Kidney (tissue), 14 donors: Measurements from ENCODE around the gene PHETA2. TPM values are rescaled to one million over a fixed set of nuclear protein-coding genes. Genes with fewer than 3 reads are reported as not detected.

Experiments used
- DNase-seq, 5 donors: peaks; one replicate each; pipeline ENCODE4 v3.0.0-alpha.2; 2013 to 2020
- FAIRE-seq: peaks from 2 replicates; lab custom pipeline; 2012; peaks lifted over from hg19 to GRCh38; lab: Jason Lieb, UNC
- H3K27ac ChIP-seq, 2 donors: one replicate each; pipeline ENCODE4 v1.7.0; 2013; ENCODE audit warnings: low read depth in 2 of 2, low read length in 2 of 2, inconsistent platforms in 1 of 2
- H3K27me3 ChIP-seq: one replicate; pipeline ENCODE4 v1.7.1; 2013; ENCODE audit warnings: low read length, inconsistent platforms; ENCODE audit not compliant: control insufficient read depth, insufficient read depth
- H3K36me3 ChIP-seq, 3 donors: one replicate each; pipeline versions ENCODE4 v1.7.0 to v1.7.1; 2013; ENCODE audit warnings: low read length in 3 of 3, control low read depth in 1 of 3, inconsistent platforms in 1 of 3; ENCODE audit not compliant: insufficient read depth in 3 of 3, control insufficient read depth in 2 of 3
- H3K4me1 ChIP-seq, 3 donors: one replicate each; pipeline versions ENCODE4 v1.7.0 to v1.7.1; 2013; ENCODE audit warnings: low read length in 3 of 3, inconsistent platforms in 1 of 3, low read depth in 1 of 3; ENCODE audit not compliant: control insufficient read depth in 2 of 3, insufficient read depth in 2 of 3
- H3K4me3 ChIP-seq, 3 donors: one replicate each; pipeline versions ENCODE4 v1.7.0 to v1.8.1; 2013; ENCODE audit warnings: low read length in 3 of 3, control low read depth in 1 of 3, inconsistent platforms in 1 of 3
- H3K9ac ChIP-seq, 3 donors: one replicate each; pipeline versions ENCODE4 v1.7.0 to v1.7.1; 2013; ENCODE audit warnings: low read length in 3 of 3, control low read depth in 1 of 3, inconsistent platforms in 1 of 3
- H3K9me3 ChIP-seq, 3 donors: one replicate each; pipeline versions ENCODE4 v1.7.0 to v1.7.1; 2013; ENCODE audit warnings: low read length in 3 of 3, control low read depth in 1 of 3, inconsistent platforms in 1 of 3; ENCODE audit not compliant: control insufficient read depth in 2 of 3, insufficient read depth in 1 of 3
- CTCF ChIP-seq: IDR thresholded peaks from 3 replicates; pipeline ENCODE4 v1.5.1; 2012; ENCODE audit warnings: mild to moderate bottlenecking, moderate library complexity, borderline replicate concordance; ENCODE audit not compliant: insufficient read depth; ENCODE audit errors: extremely low read depth
- intact Hi-C: fragments of 100-400 bp; cut with DNase I; formaldehyde crosslinking; loops from one replicate; pipeline ENCODE4 v1.11.1; 2022
- polyA plus RNA-seq: library from polyadenylated mRNA; stranded (reverse); fragments of 350-450 nt; fragmentation: Illumina TruSeq; extraction: RNeasy Lipid Tissue Mini Kit (QIAGEN cat#74804); gene quantifications from one replicate; pipeline ENCODE4 v1.2.3, GENCODE V29; 2014; ENCODE audit warnings: low read depth, low replicate concordance; ENCODE audit not compliant: insufficient read depth
- total RNA-seq: library from RNA; stranded (reverse); fragmentation: NEBNext Ultra II Directional; extraction: Animal tissue kit (Norgen Biotek cat#: 25700); gene quantifications from one replicate; pipeline ENCODE4 v1.2.1, GENCODE V29; 2021
- donor health status: control.
- donor health status: control.
- donor health status: control.
- donor health status: control.
- donor health status: control.
- donor health status: DM: yes; HTN: yes; CAD: no.
- donor health status: Normal renal cell carcinoma (clear cell type).

PHETA2 gene
- total and polyA plus RNA-seq, 2 donors from 2014 or later: 6.3 to 10.4 TPM

DNA sequence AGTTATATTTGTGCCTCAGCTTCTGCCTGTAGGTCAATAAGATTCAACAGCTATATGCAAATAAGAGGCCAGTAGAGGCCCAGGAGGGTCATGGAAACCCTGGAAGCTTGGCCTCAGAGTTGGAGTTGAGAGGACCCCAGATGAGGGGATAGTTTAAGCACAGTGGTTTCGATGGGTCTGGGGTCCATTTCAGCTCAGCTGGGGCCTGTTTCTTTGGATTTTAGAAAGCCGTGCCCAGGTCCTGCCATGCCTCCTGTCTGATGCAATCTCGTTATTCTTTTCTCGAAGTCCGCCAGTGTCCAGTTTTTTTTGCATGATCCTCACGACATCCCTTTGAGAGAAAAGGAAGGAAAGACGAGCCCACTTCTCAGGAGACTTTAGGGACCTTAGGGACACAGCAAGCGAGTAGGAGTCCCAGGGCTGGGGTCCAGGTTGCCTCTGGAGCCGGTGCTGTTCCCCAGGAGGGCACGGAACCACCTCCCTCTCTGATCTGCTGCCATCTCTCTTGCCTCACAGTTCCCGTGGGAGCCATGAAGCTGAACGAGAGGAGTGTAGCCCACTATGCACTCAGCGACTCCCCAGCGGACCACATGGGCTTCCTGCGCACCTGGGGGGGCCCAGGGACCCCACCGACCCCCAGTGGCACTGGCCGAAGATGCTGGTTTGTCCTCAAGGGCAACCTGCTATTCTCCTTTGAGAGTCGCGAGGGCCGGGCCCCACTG lies 2.9 kb downstream of the PHETA2 start:
- FAIRE-seq (no peak), DNase-seq (peak in 1 of 5 donors; percentile 42)
- no peak for TF ChIP-seq CTCF
- H3K4me1 ChIP-seq: peaks cover 5 to 23% (median 15%) of the 10 kb centered on the region in 3 donors
- H3K9me3 ChIP-seq: no peaks in the 10 kb centered on the region
- no peak overlapping the region for H3K9ac ChIP-seq
- H3K4me3 ChIP-seq: no peak overlapping the region
- intact Hi-C loops: no loop called here
- peaks cover 0 to 2% (median 0%) of the 10 kb centered on the region in 3 donors for H3K36me3 ChIP-seq
- H3K27ac ChIP-seq: no peak overlapping the region
- H3K27me3 ChIP-seq: no peaks in the 10 kb centered on the region

DNA sequence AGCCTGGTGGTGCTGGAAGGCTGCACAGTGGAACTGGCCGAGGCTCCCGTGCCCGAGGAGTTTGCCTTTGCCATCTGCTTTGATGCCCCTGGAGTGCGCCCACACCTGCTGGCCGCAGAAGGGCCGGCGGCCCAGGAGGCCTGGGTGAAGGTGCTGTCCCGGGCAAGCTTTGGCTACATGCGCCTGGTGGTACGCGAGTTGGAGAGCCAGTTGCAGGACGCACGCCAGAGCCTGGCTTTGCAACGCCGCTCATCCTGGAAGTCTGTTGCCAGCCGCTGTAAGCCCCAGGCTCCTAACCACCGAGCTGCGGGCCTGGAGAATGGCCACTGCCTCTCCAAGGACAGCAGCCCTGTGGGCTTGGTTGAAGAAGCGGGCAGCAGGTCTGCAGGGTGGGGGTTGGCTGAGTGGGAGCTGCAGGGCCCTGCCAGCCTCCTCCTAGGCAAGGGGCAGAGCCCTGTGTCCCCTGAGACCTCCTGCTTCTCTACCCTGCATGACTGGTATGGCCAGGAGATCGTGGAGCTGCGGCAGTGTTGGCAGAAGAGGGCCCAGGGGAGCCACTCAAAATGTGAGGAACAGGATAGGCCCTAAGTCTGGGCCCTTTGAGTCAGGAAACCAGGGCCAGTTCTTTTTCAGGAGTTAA lies 3.6 kb downstream of the PHETA2 start:
- Histone ChIP-seq H3K4me3 (no peak overlapping the region), H3K9me3 (no peaks in the 10 kb centered on the region), H3K9ac (peak overlapping the region in 1 of 3 donors; percentile 96), H3K27me3 (no peaks in the 10 kb centered on the region), H3K4me1 (peaks cover 5 to 24% (median 15%) of the 10 kb centered on the region in 3 donors), H3K27ac (peak overlapping the region in 1 of 2 donors; percentile 94), H3K36me3 (peaks cover 0 to 6% (median 5%) of the 10 kb centered on the region in 3 donors)
- intact Hi-C loops: no loop called here
- DNase-seq: peak in 1 of 5 donors; percentile 53
- no peak for FAIRE-seq
- no peak for TF ChIP-seq CTCF

GRCh38 chr22:42078469-42079318 lies 4.6 kb downstream of the PHETA2 start:
- Histone ChIP-seq H3K4me3 (peak overlapping the region; percentile 54 to 89 (median 59)), H3K36me3 (peaks cover 0 to 15% (median 11%) of the 10 kb centered on the region in 3 donors), H3K27ac (peak overlapping the region; percentile 94 to 99), H3K9me3 (no peaks in the 10 kb centered on the region), H3K27me3 (no peaks in the 10 kb centered on the region), H3K9ac (peak overlapping the region; percentile 28 to 97 (median 96)), H3K4me1 (peaks cover 5 to 24% (median 13%) of the 10 kb centered on the region in 3 donors)
- no peak for FAIRE-seq
- intact Hi-C loops: no loop called here
- no peak for TF ChIP-seq CTCF
- peak in 3 of 5 donors; percentile 63 to 86 (median 67) for DNase-seq
